ENCODE measurements around the gene DNAH10. TPM values are rescaled to one million over a fixed set of nuclear protein-coding genes. Genes with fewer than 3 reads are reported as not detected.

DNAH10 gene
- total and polyA plus RNA-seq, 10 of the 15 experiments (the other 5 are each of a cell fraction or from before 2014, with no cell fraction given) = 0.01 to 0.32 (median 0.06) TPM

DNA sequence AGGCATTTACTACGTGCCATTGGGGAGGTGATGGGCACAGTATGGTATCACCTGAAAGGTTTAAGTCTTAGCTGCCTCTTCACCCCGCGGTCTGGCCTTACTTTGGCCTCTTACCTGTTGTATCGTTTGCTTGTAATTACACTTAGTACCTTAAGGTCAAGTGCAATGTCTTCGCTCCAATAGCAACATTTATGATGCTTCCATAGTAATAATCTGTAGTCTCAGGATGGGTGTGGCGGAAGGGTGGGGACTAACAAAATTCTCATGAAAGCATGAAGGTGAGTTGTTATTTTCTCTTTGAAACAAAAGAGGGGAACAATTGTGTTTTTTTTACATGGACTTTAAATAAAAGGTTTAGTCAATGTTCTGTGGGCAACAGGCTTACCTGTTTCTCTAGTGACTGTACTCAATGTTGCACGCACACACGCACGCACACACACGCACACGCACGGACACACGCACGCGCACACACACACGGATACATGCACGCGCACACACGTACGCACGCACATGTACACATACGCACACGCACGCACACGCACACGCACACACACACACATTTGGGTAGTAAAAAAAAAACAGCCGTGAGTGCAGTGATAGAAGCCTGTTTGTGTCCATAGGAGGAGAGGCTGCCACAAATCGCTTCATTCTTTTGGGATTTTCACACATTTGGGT lies 91.4 kb downstream of the DNAH10 start:
- H3K4me3 ChIP-seq = no peak overlapping the region
- intact Hi-C loops (cut with micrococcal nuclease; ENCODE audit: unreplicated experiment) = no loop called here
- H3K27me3 ChIP-seq (replicated peaks in 1 of 2; ENCODE audit: control insufficient read depth in 2 of 2, insufficient read depth in 2 of 2, low read length in 1 of 2) = no peaks in the 10 kb centered on the region; a peak in 1 of 4 replicates
- H4K20me1 ChIP-seq (ENCODE audit: control insufficient read depth, insufficient read depth) = no peaks in the 10 kb centered on the region
- H3K4me2 ChIP-seq (ENCODE audit: control insufficient read depth, insufficient read depth) = no peak overlapping the region
- H3K9me3 ChIP-seq (replicated peaks; ENCODE audit: control insufficient read depth, insufficient read depth, low read length) = no peaks in the 10 kb centered on the region
- in situ Hi-C loops (cut with MboI) = no loop called here
- no peaks in the 10 kb centered on the region for H3K36me3 ChIP-seq (ENCODE audit: control insufficient read depth in 2 of 2, insufficient read depth in 2 of 2, low read length in 1 of 2)
- 88% methylated on average over 28 of the region's 28 CpGs for WGBS (ENCODE audit: insufficient coverage, insufficient replicate concordance, low lambda C conversion rate, missing lambda C conversion rate)
- no TSS peak for BruUV-seq (replicated peaks)
- no peak overlapping the region for H3K27ac ChIP-seq (ENCODE audit: control insufficient read depth, insufficient read depth)
- TF ChIP-seq SREBF2 (IDR thresholded peaks at IDR 0.05; ENCODE audit: low read length) = no peak
- TF ChIP-seq, protein P1, sequence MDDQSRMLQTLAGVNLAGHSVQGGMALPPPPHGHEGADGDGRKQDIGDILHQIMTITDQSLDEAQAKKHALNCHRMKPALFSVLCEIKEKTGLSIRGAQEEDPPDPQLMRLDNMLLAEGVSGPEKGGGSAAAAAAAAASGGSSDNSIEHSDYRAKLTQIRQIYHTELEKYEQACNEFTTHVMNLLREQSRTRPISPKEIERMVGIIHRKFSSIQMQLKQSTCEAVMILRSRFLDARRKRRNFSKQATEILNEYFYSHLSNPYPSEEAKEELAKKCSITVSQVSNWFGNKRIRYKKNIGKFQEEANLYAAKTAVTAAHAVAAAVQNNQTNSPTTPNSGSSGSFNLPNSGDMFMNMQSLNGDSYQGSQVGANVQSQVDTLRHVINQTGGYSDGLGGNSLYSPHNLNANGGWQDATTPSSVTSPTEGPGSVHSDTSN (IDR thresholded peaks at IDR 0.05; ENCODE audit: insufficient replicate concordance, low read depth, low read length) = peak; percentile 77
- TF ChIP-seq, protein P2, sequence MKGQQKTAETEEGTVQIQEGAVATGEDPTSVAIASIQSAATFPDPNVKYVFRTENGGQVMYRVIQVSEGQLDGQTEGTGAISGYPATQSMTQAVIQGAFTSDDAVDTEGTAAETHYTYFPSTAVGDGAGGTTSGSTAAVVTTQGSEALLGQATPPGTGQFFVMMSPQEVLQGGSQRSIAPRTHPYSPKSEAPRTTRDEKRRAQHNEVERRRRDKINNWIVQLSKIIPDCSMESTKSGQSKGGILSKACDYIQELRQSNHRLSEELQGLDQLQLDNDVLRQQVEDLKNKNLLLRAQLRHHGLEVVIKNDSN (IDR thresholded peaks at IDR 0.05; ENCODE audit: borderline replicate concordance, extremely low read length, insufficient read depth, low read depth, low read length) = no peak
- TF ChIP-seq, protein P3, sequence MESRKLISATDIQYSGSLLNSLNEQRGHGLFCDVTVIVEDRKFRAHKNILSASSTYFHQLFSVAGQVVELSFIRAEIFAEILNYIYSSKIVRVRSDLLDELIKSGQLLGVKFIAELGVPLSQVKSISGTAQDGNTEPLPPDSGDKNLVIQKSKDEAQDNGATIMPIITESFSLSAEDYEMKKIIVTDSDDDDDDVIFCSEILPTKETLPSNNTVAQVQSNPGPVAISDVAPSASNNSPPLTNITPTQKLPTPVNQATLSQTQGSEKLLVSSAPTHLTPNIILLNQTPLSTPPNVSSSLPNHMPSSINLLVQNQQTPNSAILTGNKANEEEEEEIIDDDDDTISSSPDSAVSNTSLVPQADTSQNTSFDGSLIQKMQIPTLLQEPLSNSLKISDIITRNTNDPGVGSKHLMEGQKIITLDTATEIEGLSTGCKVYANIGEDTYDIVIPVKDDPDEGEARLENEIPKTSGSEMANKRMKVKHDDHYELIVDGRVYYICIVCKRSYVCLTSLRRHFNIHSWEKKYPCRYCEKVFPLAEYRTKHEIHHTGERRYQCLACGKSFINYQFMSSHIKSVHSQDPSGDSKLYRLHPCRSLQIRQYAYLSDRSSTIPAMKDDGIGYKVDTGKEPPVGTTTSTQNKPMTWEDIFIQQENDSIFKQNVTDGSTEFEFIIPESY (IDR thresholded peaks at IDR 0.05) = no peak
- TF ChIP-seq, protein P4, sequence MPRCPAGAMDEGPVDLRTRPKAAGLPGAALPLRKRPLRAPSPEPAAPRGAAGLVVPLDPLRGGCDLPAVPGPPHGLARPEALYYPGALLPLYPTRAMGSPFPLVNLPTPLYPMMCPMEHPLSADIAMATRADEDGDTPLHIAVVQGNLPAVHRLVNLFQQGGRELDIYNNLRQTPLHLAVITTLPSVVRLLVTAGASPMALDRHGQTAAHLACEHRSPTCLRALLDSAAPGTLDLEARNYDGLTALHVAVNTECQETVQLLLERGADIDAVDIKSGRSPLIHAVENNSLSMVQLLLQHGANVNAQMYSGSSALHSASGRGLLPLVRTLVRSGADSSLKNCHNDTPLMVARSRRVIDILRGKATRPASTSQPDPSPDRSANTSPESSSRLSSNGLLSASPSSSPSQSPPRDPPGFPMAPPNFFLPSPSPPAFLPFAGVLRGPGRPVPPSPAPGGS (IDR thresholded peaks at IDR 0.05; ENCODE audit: borderline replicate concordance, insufficient read depth, low read depth, low read length, poor library complexity, severe bottlenecking) = peak; percentile 99
- TF ChIP-seq PAX8 (IDR thresholded peaks at IDR 0.05) = no peak
- no peak for TF ChIP-seq SMARCA5 (IDR thresholded peaks at IDR 0.05)
- no peak for TF ChIP-seq FOXM1 (IDR thresholded peaks at IDR 0.05; ENCODE audit: low read depth, low read length)
- peak; percentile 88; the same call in 1 of the 2 replicates for TF ChIP-seq TCF3 (IDR thresholded peaks at IDR 0.05; ENCODE audit: borderline replicate concordance, insufficient read depth, low read depth, low read length)
- no peaks in the 10 kb centered on the region for H3K79me2 ChIP-seq (ENCODE audit: control insufficient read depth, insufficient read depth, low read length)
- H3K4me1 ChIP-seq (ENCODE audit: control insufficient read depth, insufficient read depth, low read length) = no peaks in the 10 kb centered on the region
- FAIRE-seq = no peak
- POLR2A ChIA-PET = interaction anchor here (0.6 to 0.7 kb wide), 2 partner anchors 114 to 215 kb away, joined by 3 to 6 read pairs; no protein-coding TSS in a partner anchor
- SMC1A ChIA-PET (ENCODE audit: uncharacterized antibody, unreplicated experiment) = no interaction called here
- RAD21 ChIA-PET (ENCODE audit: unreplicated experiment) = interaction anchor here (0.6 kb wide), 1 partner anchor 219 kb away, joined by 3 read pairs; no protein-coding TSS in a partner anchor
- H2AFZ ChIP-seq (ENCODE audit: control insufficient read depth, low read depth, low read length) = no peak overlapping the region
- no peak overlapping the region for H3K9ac ChIP-seq (ENCODE audit: control insufficient read depth, insufficient read depth, low read length)
- ATAC-seq = no peak
- CTCF ChIA-PET = interaction anchor here (1.3 kb wide), 1 partner anchor 11 kb away, joined by 4 read pairs; no protein-coding TSS in a partner anchor
- DNase-seq (ENCODE audit: low read depth, low spot score) = no peak
